A172 (cell line): ENCODE data around the gene PDE4B. TPM values are rescaled to one million over a fixed set of nuclear protein-coding genes. Genes with fewer than 3 reads are reported as not detected.
A peak's percentile ranks its signal among the peaks of the same experiment; 100 is the strongest.

ENCODE experiments used
- DNase-seq: peaks from one replicate; pipeline ENCODE4 v3.0.0-alpha.2; 2015; ENCODE audit warnings: low spot score
- total RNA-seq: library from RNA; depleted of rRNA; stranded (reverse); fragments of >200 nt; shearing (Covaris generic); gene quantifications from 2 replicates; pipeline ENCODE4 v1.2.3, GENCODE V29; 2014; rRNA removed

PDE4B gene
- 0.60 TPM in 1 of 2 replicates, not detected in the other for total RNA-seq

DNA sequence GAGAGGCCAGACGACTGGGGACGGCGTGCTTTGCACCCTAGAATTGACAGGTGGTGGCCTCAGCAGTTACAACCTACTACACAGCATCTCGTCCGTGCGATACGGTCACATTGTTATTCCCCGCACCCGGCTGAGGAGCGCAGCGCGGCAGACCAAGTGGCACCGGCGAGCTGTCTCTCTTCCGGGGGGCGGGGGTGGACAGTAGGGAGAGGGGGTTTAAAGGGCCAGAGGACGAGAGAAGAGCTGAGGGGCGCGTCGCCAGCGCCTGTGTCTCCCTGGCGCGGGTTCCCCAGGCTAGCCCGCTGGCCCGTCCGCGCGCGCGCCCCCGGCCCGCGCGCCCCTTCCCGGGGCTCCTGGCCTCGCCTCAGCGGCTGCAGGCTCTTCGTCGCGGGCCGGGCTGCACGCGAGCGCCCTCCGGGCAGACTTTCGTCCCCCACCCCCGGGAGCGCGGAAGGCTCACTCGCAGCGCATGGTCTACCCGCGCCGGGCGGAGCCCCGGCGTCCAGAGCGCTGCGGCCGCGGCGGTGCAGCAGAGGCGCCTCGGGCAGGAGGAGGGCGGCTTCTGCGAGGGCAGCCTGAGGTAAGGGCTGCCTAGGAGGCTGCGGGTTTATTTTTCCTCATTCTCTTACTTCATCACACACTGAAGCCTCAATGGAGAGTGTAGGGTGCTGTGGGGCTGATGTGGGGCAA lies at the start of gene PDE4B:
Gene PDE4B (plus strand): TSS at position 227 of the 690 bp plus-strand sequence.
- DNase-seq, result no peak

DNA sequence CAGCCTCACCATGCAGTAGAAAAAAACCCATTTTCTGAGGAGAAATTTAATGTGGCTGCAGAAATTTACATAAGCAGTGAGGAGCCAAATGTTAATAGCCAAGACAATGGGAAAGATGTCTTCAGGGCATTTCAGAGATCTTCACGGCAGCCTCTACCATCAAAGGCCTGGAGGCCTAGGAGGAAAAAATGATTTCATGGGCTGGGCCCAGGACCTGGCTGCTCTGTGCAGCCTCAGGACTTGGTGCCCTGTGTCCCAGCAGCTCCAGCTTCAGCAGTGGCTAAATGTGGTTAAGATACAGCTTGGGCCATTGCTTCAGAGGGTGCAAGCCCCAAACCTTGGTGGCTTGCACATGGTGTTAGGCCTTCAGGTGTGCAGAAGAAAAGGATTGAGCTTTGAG lies 48.0 kb upstream of the PDE4B start:
- DNase-seq, result no peak

DNA sequence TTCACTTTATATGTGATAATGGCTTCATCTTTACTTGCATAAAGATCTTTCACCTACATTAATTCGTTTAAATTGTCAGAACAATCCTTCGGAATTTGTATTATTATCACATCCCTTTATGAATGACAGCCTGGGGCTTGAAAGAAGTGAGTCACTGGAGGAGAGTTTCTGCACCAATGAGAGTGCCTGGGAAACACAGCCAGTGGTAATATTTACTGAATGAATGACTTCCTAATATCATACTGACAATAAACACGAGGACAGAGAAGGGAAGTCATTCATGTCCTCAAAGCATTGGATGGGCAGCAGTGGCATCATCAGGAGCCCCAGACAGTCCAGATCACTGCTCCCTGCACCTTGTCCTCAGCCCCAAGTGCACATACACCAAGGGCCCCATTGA lies 40.7 kb upstream of the PDE4B start:
- no peak for DNase-seq

DNA sequence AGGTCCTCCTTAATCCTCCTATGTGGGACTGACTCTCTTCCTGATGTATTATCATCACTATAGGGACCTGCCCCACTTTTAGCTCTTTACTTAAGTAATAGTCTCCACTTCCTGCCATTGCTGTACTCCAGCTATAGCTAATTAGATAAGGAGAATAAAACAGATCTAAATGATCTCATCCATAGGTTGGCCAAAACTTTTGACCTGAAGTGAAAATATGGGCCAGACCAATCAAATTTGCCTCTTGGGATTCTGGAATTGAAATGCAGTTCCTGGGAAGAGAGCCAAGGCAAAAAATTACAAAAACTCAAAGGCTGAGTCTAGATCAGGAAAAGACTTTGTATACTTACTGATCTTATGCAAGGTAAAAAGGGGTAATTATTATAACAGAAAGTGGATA lies 36.1 kb upstream of the PDE4B start:
- DNase-seq, result no peak

DNA sequence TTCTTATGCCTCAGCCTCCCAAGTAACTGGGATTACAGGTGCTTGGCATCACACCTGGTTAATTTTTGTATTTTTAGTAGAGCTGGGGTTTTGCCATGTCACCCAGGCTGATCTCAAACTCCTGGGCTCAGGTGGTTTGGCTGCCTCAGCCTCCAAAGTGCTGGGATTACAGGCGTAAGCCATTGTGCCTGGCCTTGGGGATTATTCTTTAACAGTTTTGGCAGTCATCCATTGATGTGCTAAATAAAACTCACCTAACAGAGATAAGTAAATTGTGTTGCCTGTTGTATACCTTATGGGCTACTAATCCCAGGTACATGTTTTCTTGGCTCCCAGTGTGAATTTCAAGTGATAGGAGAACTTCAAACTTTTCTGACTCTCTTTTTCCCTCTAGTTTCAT lies 35.2 kb upstream of the PDE4B start:
- DNase-seq, result no peak

DNA sequence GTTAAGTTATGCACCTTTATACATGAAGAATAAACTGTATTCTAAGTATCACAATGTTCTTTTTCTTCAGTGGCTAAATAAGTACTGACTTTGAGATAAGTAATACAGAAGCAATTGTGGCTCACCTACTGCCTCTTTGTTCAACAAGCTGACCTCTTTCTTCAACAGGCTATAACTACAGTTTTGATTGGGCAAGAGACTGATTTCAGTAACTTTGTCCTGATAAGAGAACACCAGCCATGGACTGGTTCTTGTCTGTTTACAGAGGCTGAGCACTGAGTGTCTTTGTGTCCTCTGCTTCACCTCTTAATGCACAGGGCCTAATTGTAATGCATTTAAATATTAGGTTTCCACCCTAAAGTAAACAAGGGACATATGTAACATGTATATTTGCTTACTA lies 34.6 kb upstream of the PDE4B start:
- DNase-seq, result no peak

DNA sequence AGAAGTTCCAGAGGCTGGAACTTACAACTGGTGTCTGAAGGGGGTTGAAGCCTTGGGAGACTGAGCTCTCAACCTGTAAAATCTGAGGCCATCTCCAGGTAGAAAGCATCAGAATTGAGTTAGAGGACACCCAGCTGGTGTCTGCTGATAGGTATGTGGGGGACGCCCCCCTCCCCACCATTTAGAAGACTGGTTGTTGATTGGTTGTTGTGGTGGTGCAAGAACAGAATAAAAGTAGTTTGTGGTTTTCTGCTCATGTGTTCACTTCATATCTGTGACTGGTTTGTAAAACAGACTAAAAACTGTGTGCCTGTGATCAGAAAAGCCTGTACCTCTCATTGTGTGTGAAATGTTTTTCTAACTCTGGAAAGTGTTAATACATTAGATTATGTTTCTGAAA lies 33.2 kb upstream of the PDE4B start:
- no peak for DNase-seq

DNA sequence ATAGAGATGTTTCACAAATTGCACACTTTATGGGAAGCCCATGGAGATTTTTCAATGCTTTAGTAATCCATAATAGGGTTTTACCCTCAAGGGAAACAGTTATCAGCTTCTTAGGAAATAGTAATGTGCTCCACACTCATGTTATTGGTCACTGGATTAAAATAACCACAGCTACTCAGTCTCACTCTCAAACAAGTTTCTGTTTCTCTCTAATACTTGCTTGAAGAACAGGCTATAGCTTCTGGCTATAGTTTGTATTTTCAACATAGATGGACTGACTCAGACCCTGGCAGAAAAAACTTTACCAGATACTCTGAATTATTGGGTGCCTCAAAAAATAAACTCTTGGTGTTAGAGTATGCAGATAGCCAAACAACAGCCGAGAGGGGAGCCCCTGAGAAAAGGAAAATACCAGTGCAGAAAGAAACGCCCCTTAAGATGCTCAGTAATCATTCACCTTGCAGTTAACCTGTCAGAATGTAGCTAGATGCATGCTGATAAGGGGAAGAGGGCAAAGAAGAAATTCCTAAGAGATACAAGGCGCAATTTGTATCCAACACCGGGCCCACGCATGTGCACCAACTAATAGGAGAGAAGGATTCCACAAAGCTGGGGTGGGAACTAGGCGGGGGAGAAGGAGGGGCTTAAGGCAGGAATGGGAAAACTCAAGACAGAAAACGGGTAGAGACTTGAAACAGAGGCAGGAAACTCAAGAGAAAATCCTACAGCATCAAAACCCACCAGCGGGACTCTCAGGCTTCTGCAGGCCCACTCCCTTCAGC lies 30.4 kb upstream of the PDE4B start:
- no peak for DNase-seq

DNA sequence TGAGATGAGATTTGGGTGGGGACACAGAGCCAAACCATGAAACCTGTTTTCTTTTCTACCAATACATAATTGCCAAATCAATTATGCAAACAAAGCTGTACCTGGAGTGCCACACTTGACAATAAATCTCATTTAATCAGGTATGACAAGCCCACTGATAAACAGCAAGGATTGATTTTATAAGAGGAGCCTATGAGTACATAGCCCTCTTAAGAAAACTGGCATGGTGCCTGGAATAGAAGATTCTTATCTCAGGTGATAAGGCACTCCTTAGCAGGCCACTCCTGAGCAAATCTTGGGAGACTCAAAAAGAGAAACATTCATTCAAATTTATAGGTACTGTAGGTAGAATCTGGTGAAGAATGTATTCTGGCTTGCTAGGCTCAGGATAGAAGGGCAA lies 28.6 kb upstream of the PDE4B start:
- no peak for DNase-seq

DNA sequence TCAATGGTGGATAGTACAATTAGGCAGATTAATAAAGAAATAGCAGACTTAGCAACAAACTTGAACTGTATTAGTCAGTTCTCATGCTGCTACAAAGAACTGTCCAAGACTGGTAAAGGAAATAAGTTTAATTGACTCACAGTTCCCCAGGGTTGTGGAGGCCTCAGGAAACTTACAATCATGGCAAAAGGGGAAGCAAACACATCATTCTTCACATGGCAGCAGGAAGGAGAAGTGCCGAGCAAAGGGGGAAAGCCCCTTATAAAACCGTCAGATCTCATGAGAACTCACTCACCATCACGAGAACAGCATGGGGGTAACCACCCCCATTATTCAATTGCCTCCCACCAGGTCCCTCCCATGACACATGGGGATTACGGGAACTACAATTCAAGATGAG lies 27.1 kb upstream of the PDE4B start:
- no peak for DNase-seq

DNA sequence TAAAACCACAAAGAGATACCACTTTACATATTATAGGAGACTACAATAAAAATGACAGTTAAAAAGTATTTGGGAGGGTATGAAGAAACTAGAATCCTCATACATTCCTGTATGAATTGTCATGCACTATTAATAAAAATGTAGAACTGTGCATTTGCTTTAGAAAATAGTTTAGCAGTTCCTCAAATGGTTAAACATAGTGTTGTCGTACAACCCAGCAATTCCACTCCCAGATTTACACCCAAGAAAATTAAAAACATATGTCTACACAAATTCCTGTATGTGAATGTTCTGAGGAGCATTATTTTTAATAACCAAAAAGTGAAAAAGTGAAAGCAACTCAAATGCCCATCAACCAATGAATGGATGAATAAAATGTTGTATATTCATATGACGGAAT lies 23.1 kb upstream of the PDE4B start:
- no peak for DNase-seq

DNA sequence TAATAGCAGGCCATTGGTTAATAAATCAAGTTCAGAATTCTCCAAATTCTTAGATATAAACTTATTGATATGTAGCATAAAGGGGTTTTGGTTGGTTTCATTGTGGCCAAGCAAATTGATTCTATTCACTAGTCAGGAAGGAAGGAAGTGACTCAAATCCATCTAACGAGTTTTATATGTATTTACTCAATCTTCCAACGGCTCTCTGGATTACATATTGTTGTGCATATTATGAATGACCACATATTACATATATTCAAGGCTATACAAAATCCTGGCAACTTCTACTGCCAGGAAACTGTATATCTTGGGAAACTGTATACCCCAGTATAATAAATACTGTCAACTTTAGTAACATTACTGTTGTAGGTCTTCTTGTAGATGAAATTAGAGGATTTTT lies 20.1 kb upstream of the PDE4B start:
- no peak for DNase-seq

DNA sequence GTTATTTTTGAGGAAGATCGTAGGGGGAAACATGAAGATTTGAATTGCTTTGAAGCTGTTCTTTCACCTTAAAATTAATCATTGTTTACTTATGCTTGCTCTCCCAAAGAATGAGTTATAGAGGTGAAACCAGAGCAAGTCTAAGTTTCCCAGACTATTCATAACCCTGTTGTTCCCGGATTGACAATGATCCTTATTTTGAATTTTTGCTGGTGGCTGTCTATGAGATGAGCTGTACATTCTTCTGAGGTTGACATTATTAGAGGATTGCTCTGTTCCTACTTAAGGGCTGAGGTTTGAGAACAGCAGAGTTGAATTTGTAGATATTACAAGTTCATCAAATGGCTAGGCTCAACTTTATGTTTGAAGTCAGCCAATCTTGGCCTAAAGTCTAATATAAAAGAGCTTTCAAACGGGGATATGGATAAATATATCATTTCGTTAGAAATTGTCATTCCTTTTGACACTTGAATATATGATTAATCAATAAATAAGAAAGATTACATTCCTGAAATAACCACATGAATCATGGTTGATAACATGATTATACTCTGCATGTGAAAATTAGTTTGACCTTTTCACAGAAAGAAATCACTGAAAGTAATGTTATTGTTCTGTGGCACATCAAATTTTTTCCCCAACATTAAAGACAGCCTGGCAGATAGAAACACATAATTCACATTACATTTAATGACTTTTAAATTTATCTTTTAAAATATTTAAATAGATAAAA lies 19.1 kb upstream of the PDE4B start:
- no peak for DNase-seq

DNA sequence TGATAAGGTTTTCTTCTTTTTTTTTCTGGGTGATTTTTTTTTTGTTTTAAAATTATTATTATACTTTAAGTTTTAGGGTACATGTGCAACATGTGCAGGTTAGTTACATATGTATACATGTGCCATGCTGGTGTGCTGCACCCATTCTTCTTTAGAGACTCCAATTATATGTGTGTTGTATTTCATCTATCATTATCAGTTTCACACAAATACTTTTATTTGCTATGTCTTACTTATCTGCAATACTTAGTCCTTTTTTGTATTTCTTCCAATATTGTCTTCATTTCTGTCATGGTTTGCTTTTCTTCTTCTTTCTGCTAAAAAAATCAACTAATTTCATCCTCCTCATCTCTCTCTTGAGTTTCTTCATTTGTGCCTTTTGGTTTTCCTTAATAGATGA lies 3.9 kb upstream of the PDE4B start:
- DNase-seq, result no peak

DNA sequence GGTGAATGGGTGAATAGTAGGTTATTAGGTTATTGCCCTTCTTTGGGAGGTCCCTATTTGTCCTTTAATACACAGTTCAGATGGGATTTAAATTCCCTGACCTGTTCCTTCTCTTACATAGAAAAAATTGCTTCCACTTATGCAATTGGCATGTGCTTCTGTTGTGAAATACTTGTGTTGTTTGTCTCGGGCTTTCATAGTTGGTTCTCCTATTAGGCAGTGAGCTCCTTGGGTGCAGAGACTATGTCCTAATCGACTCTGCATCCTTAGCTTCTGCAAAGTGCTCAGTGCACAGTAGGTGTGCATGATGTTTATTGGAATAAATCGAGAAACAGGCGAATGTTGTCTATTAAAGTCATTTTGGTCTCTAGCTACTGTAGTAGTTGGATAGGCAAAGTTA lies 1.3 kb upstream of the PDE4B start:
- DNase-seq, result no peak

DNA sequence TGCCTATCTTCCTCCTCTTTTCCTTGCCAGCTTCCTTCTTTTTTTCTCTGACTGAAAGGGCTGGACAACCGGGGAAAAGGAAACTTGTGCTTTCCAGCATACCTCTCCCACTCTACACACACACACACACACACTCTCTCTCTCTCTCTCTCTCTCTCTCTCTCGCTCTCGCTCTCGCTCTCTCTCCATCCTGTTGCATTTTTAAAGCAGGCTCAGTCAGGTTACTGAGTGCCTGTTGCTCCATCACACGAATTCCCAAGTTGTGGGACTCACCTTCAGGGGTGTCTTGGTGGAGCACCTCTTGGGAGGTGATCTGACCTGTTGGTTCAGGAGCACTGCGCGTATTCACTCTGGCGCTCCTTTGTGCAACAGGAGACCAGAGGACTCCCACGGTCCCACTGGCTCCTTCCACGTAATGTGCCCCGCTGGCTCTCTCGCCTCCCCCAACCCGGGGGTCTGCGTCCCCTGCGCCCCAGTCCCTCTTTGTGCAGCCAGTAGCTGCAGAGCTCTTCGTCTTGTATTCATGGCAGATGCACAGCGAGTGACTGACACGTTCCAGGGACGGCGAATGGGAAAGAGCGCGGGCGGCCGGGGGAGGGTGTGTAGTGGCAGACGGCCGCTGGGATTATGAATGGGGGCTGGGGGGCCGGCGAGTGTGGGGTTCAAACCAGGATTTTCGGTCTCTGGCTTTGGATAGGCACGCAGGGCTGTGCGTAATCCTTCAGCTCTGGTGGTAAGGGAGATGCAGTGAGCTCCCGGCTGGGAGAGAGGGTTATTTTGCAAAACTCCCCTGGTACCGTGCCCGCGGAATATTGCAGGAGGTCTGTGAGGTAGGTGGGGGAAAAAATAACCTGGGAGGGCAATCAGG lies 660 bp upstream of the PDE4B start:
- DNase-seq, result no peak

DNA sequence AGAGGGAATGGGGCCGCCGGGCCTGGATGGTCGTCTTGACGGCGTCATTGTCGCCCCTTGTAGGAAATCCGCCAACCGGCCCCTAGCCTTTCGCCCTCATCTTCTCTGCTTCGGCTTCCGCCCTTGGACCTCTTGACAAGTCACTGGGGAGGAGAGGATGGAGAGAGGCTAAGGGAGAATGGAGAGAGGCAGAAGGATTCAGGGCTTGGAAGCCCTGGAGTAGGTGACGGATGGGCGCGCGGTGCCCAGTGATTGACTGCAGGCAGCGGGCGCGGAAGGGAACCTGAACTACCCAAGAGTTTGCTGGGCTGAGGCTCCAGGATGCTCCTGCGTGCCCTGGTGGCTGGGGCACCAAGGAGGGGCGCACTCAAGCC lies 651 bp downstream of the PDE4B start:
- no peak for DNase-seq

DNA sequence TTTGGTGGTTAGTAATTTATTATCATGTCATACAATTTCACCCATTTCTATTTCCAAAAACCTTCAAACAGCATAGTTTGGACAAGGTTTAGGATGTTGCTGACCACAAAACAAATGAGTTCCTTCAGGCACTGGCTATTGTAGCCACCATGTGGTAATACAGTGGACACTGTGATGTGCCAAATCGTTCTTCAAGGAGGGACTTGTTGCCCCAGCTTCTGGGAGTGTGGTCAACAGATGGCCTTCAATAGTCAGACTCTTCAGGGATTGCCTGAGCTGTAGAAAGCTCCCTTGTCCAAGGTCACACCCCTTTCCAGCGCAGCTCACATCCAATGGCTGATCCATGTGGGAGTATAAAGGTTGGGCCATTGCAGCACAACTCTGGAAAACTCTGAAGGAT lies 2.6 kb downstream of the PDE4B start:
- no peak for DNase-seq

DNA sequence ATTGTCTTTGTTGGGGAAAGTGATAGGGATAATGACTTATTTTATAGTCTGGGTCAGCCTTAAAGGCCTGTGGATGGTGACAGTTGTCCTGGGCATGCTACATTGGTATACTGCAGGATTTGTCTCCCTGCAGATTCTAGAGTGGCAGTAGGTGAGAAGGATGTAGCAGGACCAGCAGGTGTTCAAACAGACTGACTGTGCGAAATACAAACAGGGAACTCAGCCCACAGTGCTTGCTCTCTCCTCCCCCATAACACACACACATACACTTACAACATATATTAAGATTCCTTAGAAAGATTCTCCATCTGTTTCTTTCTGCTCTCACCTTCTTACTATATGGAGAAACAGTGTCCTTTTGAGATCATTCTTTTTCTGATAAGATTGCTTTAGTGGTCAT lies 6.9 kb downstream of the PDE4B start:
- no peak for DNase-seq

DNA sequence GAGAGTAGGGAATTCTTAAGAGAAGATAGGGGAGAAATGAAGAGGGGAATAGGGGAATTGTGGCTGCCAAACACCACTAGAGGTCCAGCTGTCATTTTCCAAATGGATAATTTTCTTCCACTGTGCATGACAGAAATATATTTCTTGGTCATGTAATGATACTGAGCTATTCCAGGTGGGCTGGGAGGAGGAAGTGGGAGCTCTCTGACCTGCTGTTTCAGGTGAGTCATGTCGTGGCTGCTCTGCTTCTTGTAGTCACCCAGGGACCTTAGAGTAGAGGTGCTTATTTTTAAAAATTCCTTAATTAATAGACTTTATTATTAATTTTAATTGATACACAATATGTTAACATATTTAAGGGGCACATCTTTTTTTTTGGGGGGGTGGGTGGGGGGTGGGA lies 11.9 kb downstream of the PDE4B start:
- DNase-seq, result no peak

DNA sequence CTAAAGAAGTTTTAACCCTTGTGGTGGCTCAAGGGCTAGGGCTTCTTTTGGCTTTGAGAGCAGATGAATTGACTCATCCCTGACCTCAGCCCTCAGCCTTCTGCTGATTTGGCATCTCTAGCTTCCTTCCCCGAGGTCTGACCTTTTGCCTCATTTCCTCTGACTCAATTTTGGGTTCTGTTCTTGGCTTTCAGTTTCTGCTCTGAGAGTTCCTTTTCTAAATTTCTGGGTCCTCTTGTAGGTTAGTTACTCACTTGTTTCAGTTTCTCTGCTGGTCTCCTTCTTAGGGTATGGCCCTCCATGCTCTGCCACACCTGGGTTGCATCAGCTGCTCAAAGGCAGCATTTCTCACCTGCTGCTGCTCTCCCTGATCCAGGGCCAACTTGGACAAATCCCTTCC lies 19.4 kb downstream of the PDE4B start:
- peak; percentile 74 for DNase-seq

DNA sequence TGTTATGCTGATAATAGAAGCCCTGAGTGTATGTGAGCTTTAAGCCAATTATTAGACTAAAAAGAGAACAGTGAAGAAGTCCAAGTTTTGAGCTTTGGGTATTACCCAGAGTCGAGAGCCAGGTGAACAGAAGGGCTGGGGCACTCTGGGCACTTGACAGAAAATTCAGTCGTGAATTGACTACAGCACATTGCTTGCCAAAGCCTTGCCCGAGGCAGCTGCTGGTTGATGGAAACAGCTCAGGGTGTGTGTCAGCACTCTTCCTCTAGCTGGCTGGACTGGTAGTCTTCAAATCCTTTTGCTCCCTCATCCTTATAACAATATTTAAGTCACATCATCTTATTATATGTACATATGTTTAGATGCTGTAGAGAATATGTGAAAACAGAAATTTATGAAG lies 21.3 kb downstream of the PDE4B start:
- DNase-seq, result no peak
